Measurements from ENCODE around the gene WDR86. TPM values are rescaled to one million over a fixed set of nuclear protein-coding genes. Genes with fewer than 3 reads are reported as not detected.

Gene WDR86
- polyA plus RNA-seq, 2 of the 4 experiments (the other 2 are of a cell fraction), result 0.17 to 0.19 TPM

- Histone ChIP-seq H3K4me2 (no peak overlapping the region), H3K27ac (no peak overlapping the region; a peak in 1 of 6 replicates), H3K9me3 (no peaks in the 10 kb centered on the region), H3K4me1 (peaks cover 20% of the 10 kb centered on the region), H3K4me3 (no peak overlapping the region)
- POLR2A ChIA-PET, result no interaction called here
- ATAC-seq (no peak), FAIRE-seq (no peak), DNase-seq (ENCODE audit: low read depth in 1 of 2, low spot score in 1 of 2) (no peak)
- TF ChIP-seq SREBF2 (IDR thresholded peaks at IDR 0.05), result no peak
- TF ChIP-seq ZFP36 (IDR thresholded peaks at IDR 0.05; ENCODE audit: borderline replicate concordance, partially characterized antibody), result no peak
- no peak for TF ChIP-seq GATA3 (IDR thresholded peaks at IDR 0.05; ENCODE audit: borderline replicate concordance)
- TF ChIP-seq RFX5 (IDR thresholded peaks at IDR 0.05), result no peak
- no peak for TF ChIP-seq BCL3 (IDR thresholded peaks at IDR 0.05)
- TF ChIP-seq POLR2A (IDR thresholded peaks at IDR 0.05; ENCODE audit: low read length), result no peak
- TF ChIP-seq PHF8 (IDR thresholded peaks at IDR 0.05; ENCODE audit: borderline replicate concordance, low read depth), result no peak
- TF ChIP-seq MYC (IDR thresholded peaks at IDR 0.05; ENCODE audit: borderline replicate concordance, low read length), result no peak
- TF ChIP-seq NFE2L2 (conservative IDR thresholded peaks at IDR 0.05; ENCODE audit: low read length), result no peak
- no peak for TF ChIP-seq REST (IDR thresholded peaks at IDR 0.05)
- TF ChIP-seq EP300 (IDR thresholded peaks at IDR 0.05), result no peak
- no peak for TF ChIP-seq JUNB (IDR thresholded peaks at IDR 0.05)
- TF ChIP-seq CHD4 (IDR thresholded peaks at IDR 0.05; ENCODE audit: borderline replicate concordance), result no peak
- no peak for TF ChIP-seq SMC3 (IDR thresholded peaks at IDR 0.05)
- WGBS (ENCODE audit: missing lambda C conversion rate), result 62% methylated on average over 14 of the region's 14 CpGs
- CTCF ChIA-PET, result interaction anchor here (0.7 to 3.1 kb wide), 5 partner anchors 32 to 49 kb away, joined by 3 to 10 read pairs (median 4); no protein-coding TSS in a partner anchor
These were observed 9.1 kb downstream of the WDR86 start for GRCh38 chr7:151400626-151401315.

GRCh38 chr7:151399906-151400305, 9.9 kb downstream of the WDR86 start:
- no peak for FAIRE-seq
- 87% methylated on average over 9 of the region's 14 CpGs for WGBS (ENCODE audit: missing lambda C conversion rate)
- no peak for TF ChIP-seq NPAS2 (CRISPR knock-in tag; IDR thresholded peaks at IDR 0.05; ENCODE audit: borderline replicate concordance)
- no peak for TF ChIP-seq FOSL2 (IDR thresholded peaks at IDR 0.05)
- TF ChIP-seq FOSL2 (CRISPR knock-in tag; IDR thresholded peaks at IDR 0.05), result no peak
- no peak for DNase-seq (ENCODE audit: low read depth in 1 of 2, low spot score in 1 of 2)
- ChIA-PET POLR2A (no interaction called here), CTCF (interaction anchor here (1.1 to 3.1 kb wide), 5 partner anchors 31 to 52 kb away, joined by 3 to 10 read pairs (median 7); no protein-coding TSS in a partner anchor)
- Histone ChIP-seq H3K27ac (no peak overlapping the region), H3K9me3 (no peaks in the 10 kb centered on the region), H3K4me1 (peaks cover 17% of the 10 kb centered on the region), H3K4me2 (no peak overlapping the region), H3K4me3 (no peak overlapping the region)
- ATAC-seq, result no peak

GRCh38 chr7:151399305-151399601, 10.6 kb downstream of the WDR86 start:
- TF ChIP-seq MAZ (IDR thresholded peaks at IDR 0.05; ENCODE audit: borderline replicate concordance, low read depth, low read length), result no peak
- TF ChIP-seq REST (IDR thresholded peaks at IDR 0.05), result no peak
- no peak for TF ChIP-seq CBX8 (IDR thresholded peaks at IDR 0.05)
- TF ChIP-seq ELK1 (IDR thresholded peaks at IDR 0.05; ENCODE audit: low read depth, low read length), result no peak
- no peak for TF ChIP-seq KDM5A (IDR thresholded peaks at IDR 0.05)
- Histone ChIP-seq H3K9me3 (no peaks in the 10 kb centered on the region), H3K27ac (no peak overlapping the region), H3K4me1 (peaks cover 10% of the 10 kb centered on the region), H3K4me2 (no peak overlapping the region), H3K4me3 (no peak overlapping the region)
- ChIA-PET CTCF (interaction anchor here (1.0 to 3.1 kb wide), 5 partner anchors 23 to 53 kb away, joined by 3 to 10 read pairs (median 7); no protein-coding TSS in a partner anchor), POLR2A (no interaction called here)
- WGBS (ENCODE audit: missing lambda C conversion rate), result 68% methylated on average over 4 of the region's 7 CpGs
- no peak for DNase-seq (ENCODE audit: low read depth in 1 of 2, low spot score in 1 of 2)
- FAIRE-seq, result no peak
- no peak for ATAC-seq

Data from A549 (cell line).